Mucosa of gallbladder (tissue), 1 donor: ENCODE measurements around the gene RRP1. TPM values are rescaled to one million over a fixed set of nuclear protein-coding genes. Genes with fewer than 3 reads are reported as not detected.

Experiments
- DNase-seq: peaks from one replicate; pipeline ENCODE4 v3.0.0-alpha.2; 2020; ENCODE audit warnings: low spot score
- total RNA-seq: library from RNA; stranded (reverse); gene quantifications from one replicate; pipeline ENCODE4 v1.2.1, GENCODE V29; 2021
- donor health status: DM: no; HTN: no; CAD: no.

Gene RRP1
- total RNA-seq = 19.2 TPM

- DNase-seq = peak; percentile 93
Measured at GRCh38 chr21:43789276-43790009, at the start of gene RRP1. Gene RRP1, plus strand, starts transcription at chr21:43789577. Its CDS starts 53 bp downstream, at chr21:43789630.

GRCh38 chr21:43739621-43740435 lies 49.5 kb upstream of the RRP1 start:
- DNase-seq = no peak

- no peak for DNase-seq
Measured at GRCh38 chr21:43740497-43741156, 48.8 kb upstream of the RRP1 start.

- DNase-seq = no peak
Measured at GRCh38 chr21:43741423-43742096, 47.8 kb upstream of the RRP1 start.

- DNase-seq = no peak
Measured at GRCh38 chr21:43743947-43744346, 45.4 kb upstream of the RRP1 start.

- DNase-seq = no peak
Measured at GRCh38 chr21:43744725-43745124, 44.7 kb upstream of the RRP1 start.

GRCh38 chr21:43745772-43746517 lies 43.4 kb upstream of the RRP1 start:
- DNase-seq = no peak

GRCh38 chr21:43748622-43749021 lies 40.8 kb upstream of the RRP1 start:
- DNase-seq = no peak

- DNase-seq = no peak
Measured at GRCh38 chr21:43749651-43750262, 39.6 kb upstream of the RRP1 start.

GRCh38 chr21:43750339-43751033 lies 38.9 kb upstream of the RRP1 start:
- no peak for DNase-seq

- no peak for DNase-seq
Measured at GRCh38 chr21:43751955-43752591, 37.3 kb upstream of the RRP1 start.

- no peak for DNase-seq
Measured at GRCh38 chr21:43752758-43753438, 36.5 kb upstream of the RRP1 start.

GRCh38 chr21:43753439-43753799 lies 36.0 kb upstream of the RRP1 start:
- DNase-seq = no peak

GRCh38 chr21:43754948-43755781 lies 34.2 kb upstream of the RRP1 start:
- DNase-seq = no peak

- no peak for DNase-seq
Measured at GRCh38 chr21:43755820-43756594, 33.4 kb upstream of the RRP1 start.

- DNase-seq = no peak
Measured at GRCh38 chr21:43757601-43758000, 31.8 kb upstream of the RRP1 start.

- no peak for DNase-seq
Measured at GRCh38 chr21:43758111-43758641, 31.2 kb upstream of the RRP1 start.
